ENCODE results near the gene PARK7.

The PARK7 gene

GRCh38 chr1:7985851-7986612 is 24.5 kb downstream of the PARK7 start:
- no peak for DNase-seq

GRCh38 chr1:7987528-7987927 is 26.0 kb downstream of the PARK7 start:
- DNase-seq, result no peak

GRCh38 chr1:7988576-7988975 is 27.1 kb downstream of the PARK7 start:
- DNase-seq, result no peak

- no peak for DNase-seq
These were observed 28.4 kb downstream of the PARK7 start for GRCh38 chr1:7989762-7990428.

- DNase-seq, result no peak
These were observed 30.3 kb downstream of the PARK7 start for GRCh38 chr1:7991504-7992440.

GRCh38 chr1:7992885-7993284 is 31.4 kb downstream of the PARK7 start:
- DNase-seq, result no peak

- DNase-seq, result no peak
These were observed 32.3 kb downstream of the PARK7 start for GRCh38 chr1:7993593-7994479.

GRCh38 chr1:7994827-7995226 is 33.3 kb downstream of the PARK7 start:
- DNase-seq, result no peak

- DNase-seq, result no peak
These were observed 33.9 kb downstream of the PARK7 start for GRCh38 chr1:7995437-7995836.

GRCh38 chr1:8002329-8002910 is 40.9 kb downstream of the PARK7 start:
- DNase-seq, result no peak

GRCh38 chr1:8002921-8003320 is 41.4 kb downstream of the PARK7 start:
- DNase-seq, result no peak

- DNase-seq, result no peak
These were observed 42.1 kb downstream of the PARK7 start for GRCh38 chr1:8003438-8004112.

- DNase-seq, result no peak
These were observed 42.7 kb downstream of the PARK7 start for GRCh38 chr1:8004113-8004802.

GRCh38 chr1:8004803-8005573 is 43.5 kb downstream of the PARK7 start:
- no peak for DNase-seq

GRCh38 chr1:8006037-8006963 is 44.8 kb downstream of the PARK7 start:
- DNase-seq, result no peak

GRCh38 chr1:8009043-8010002 is 47.8 kb downstream of the PARK7 start:
- DNase-seq, result no peak

- DNase-seq, result no peak
These were observed 48.7 kb downstream of the PARK7 start for GRCh38 chr1:8010080-8010664.
